ENCODE data around the gene HEG1.

HEG1 gene

GRCh38 chr3:124995460-124995994 lies 60.3 kb downstream of the HEG1 start:
- H3K36me3 ChIP-seq, result no peaks in the 10 kb centered on the region

GRCh38 chr3:124993466-124993865 lies 62.3 kb downstream of the HEG1 start:
- no peak overlapping the region for H3K4me3 ChIP-seq (ENCODE audit: low read depth in 1 of 2, low read length in 1 of 2)
- H3K27me3 ChIP-seq, result no peaks in the 10 kb centered on the region
- H3K4me1 ChIP-seq (ENCODE audit: control insufficient read depth in 1 of 2, insufficient read depth in 1 of 2, low read depth in 1 of 2, low read length in 1 of 2), result peaks cover 0 to 5% of the 10 kb centered on the region in 2 experiments
- no peaks in the 10 kb centered on the region for H3K36me3 ChIP-seq
- no peak overlapping the region for H3K27ac ChIP-seq
- TF ChIP-seq CTCF (IDR thresholded peaks at IDR 0.05), result no peak
- H3K9me3 ChIP-seq, result no peaks in the 10 kb centered on the region

More at GRCh38 chr3:124995460-124995994, 60.3 kb downstream of the HEG1 start:
- no peak for TF ChIP-seq CTCF (IDR thresholded peaks at IDR 0.05)
- Histone ChIP-seq H3K4me3 (ENCODE audit: low read depth in 1 of 2, low read length in 1 of 2) (no peak overlapping the region), H3K27ac (no peak overlapping the region), H3K4me1 (ENCODE audit: control insufficient read depth in 1 of 2, insufficient read depth in 1 of 2, low read depth in 1 of 2, low read length in 1 of 2) (peaks cover 0 to 5% of the 10 kb centered on the region in 2 experiments), H3K27me3 (no peaks in the 10 kb centered on the region), H3K9me3 (no peaks in the 10 kb centered on the region)

GRCh38 chr3:124992041-124992440 lies 63.8 kb downstream of the HEG1 start:
- no peak overlapping the region for H3K4me3 ChIP-seq (ENCODE audit: low read depth in 1 of 2, low read length in 1 of 2)
- no peaks in the 10 kb centered on the region for H3K27me3 ChIP-seq
- no peak for TF ChIP-seq CTCF (IDR thresholded peaks at IDR 0.05)
- H3K27ac ChIP-seq, result no peak overlapping the region
- no peaks in the 10 kb centered on the region for H3K36me3 ChIP-seq
- no peaks in the 10 kb centered on the region for H3K9me3 ChIP-seq
- peaks cover 0 to 5% of the 10 kb centered on the region in 2 experiments for H3K4me1 ChIP-seq (ENCODE audit: control insufficient read depth in 1 of 2, insufficient read depth in 1 of 2, low read depth in 1 of 2, low read length in 1 of 2)

GRCh38 chr3:124986192-124987143 lies 69.3 kb downstream of the HEG1 start:
- no peak overlapping the region for H3K27ac ChIP-seq
- no peaks in the 10 kb centered on the region for H3K36me3 ChIP-seq
- TF ChIP-seq CTCF (IDR thresholded peaks at IDR 0.05), result no peak
- H3K4me3 ChIP-seq (ENCODE audit: low read depth in 1 of 2, low read length in 1 of 2), result no peak overlapping the region
- no peaks in the 10 kb centered on the region for H3K27me3 ChIP-seq
- H3K4me1 ChIP-seq (ENCODE audit: control insufficient read depth in 1 of 2, insufficient read depth in 1 of 2, low read depth in 1 of 2, low read length in 1 of 2), result no peaks in the 10 kb centered on the region
- H3K9me3 ChIP-seq, result no peaks in the 10 kb centered on the region

GRCh38 chr3:124985349-124985748 lies 70.4 kb downstream of the HEG1 start:
- TF ChIP-seq CTCF (IDR thresholded peaks at IDR 0.05), result no peak
- Histone ChIP-seq H3K4me3 (ENCODE audit: low read depth in 1 of 2, low read length in 1 of 2) (no peak overlapping the region), H3K27ac (no peak overlapping the region), H3K27me3 (no peaks in the 10 kb centered on the region), H3K36me3 (no peaks in the 10 kb centered on the region), H3K4me1 (ENCODE audit: control insufficient read depth in 1 of 2, insufficient read depth in 1 of 2, low read depth in 1 of 2, low read length in 1 of 2) (no peaks in the 10 kb centered on the region), H3K9me3 (no peaks in the 10 kb centered on the region)
